Measurements from ENCODE around the gene IQCN.

The IQCN gene

DNA sequence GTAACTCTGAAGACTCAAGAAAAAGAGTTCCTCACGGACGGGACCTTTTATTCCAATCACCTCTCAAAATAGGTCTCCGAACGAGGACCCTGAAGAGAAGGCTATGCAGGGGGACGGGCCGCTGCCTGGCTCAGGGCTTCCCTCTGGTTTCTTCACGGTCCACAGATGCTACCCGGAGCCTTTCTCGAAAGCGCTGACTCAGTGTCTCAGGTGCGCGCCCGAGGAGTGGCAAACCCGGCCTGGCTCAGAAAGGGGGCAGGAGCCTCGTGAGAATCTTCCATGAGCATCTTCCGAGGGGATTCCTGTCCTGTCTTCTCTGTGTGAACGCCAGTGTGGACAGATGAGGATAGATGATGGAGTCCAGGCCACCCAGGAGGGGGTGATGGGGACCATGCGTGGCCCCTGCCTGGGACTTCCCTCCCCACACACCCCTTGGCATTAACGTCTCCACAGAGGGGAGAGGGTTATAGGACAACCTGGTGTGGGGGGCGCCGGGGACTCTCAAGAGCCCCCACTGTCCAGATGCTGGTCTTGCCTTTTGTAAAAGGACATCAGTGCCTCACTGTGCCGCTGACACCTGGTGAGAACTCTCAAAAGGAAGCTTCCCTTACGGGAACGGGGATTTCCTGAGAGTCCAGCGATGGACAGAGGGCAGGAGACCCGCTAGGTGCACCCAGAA, 32.1 kb upstream of the IQCN start:
- DNase-seq, result no peak

DNA sequence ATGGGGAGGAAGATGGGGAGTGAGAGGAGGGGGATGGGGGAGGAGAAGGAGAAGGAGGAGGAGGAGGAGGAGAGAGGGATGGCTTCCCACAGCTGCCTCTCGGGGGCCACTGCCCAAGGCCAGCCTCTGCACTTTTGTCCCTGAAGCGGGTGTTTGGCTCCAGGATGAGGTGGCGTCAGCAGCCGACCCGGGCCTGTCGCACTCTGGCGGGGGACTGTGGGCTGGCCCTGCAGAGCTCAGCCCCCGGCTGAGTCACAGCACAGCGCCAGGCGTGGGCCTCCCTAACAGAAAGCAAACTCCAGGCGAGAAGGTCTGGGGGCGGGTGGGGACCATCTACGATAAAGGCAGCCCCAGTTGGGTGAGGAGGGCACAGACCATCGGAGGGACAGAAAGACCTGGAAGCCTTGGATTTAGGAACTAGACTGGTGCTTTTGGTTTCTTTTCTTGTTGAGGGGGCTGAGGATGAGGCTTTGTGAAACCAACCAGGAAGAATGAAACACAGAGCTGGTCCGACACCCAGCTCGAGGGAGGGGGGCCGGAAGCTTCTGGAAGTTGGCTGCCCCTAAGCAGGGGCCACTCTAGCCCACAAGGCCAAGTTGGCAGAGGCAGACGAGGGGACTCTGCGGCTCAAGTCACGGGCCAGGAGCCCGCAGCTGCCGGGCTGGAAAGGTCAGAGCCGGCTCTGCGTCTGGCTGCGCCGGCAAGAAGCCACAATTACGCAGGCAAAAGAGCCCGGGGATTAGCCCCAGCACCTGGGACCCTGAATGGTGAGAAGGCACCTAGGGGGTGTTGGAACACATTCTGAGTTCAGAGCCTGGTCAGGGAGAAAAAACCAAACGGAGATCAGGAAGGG, 30.4 kb upstream of the IQCN start:
- peak; percentile 89 for DNase-seq

DNA sequence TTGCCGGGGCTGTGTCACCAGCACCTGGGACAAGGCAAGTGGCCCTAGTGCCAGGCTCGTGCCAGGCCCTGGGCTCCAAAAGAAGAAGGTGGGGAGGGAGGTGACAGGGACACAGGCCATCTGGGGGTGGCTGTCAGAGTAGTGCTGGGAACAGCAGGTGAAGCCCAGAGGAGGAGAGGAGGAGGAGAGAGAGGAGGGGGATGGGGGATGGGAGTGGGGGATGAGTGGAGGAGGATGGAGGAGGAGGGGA, 29.9 kb upstream of the IQCN start:
- DNase-seq, result no peak

DNA sequence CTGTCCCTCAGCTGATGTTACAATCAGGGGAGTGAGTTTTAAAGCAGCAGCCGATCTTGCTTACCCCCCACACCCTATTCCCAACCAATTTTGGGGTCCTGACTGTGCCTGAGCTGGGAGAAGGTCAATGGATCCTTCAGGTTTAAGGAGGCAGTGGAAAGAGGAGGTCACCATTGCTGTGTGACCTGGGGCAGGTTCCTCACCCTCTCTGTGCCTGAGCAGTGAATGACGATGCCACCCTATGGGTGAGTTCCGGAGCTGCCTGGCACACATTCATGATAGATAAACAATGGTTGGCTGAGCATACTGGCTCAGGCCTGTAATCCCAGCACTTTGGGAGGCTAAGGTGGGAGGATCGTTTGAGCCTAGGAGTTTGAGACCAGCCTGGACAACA, 27.5 kb upstream of the IQCN start:
- no peak for DNase-seq

DNA sequence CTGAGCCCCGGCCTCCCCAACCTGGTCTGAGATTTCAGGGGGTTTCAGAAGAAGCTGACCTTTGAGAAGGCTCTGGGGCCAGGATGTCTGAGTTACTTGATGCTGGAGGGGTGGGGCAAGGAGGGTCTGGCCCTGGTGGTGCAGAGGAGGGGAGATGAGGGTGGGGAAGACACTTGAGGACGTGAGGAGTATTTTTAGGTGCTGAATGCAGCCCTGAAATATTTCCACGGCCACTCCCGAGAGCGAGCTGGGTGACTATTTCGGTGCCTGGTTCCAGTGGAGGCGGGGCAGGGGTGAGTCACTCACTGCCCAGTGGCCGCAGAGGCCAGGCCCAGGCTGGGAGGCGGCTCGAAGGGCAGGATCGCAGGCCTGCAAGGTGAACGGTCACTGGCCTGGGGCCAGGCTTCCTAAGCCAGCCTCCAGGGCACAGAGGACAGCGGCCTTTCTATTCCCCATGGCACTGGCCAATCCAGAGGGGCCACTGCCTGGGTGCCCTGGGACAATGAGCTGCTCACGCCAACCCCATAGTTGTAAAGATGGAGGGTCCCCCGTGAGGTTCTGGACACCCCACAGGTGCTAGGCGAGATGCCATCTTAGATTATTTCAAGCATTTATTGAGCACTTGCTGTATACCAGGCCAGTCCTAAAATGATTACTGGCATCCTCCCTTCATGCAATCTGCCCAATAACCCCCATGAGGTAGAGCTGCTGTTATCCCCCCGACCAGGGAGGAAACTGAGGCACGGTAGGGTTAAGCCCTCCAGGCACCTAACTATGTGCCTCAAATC, 26.9 kb upstream of the IQCN start:
- DNase-seq, result peak; percentile 8

DNA sequence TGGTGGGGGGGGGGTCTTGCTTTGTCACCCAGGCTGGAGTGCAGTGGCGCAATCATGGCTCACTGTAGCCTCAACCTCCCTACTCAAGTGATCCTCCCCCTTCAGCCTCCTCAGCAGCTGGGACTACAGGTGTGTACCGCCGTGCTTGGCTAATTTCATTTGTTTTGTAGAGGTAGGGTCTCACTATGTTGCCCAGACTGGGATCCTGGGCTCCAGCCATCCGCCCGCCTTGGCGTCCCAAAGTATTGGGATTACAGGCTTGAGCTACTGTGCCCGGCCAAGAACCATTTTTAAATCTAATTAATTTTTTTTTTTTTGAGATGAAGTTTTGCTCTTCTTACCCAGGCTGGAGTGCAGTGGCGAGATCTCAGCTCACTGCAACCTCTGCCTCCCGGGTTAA, 25.4 kb upstream of the IQCN start:
- DNase-seq, result no peak

DNA sequence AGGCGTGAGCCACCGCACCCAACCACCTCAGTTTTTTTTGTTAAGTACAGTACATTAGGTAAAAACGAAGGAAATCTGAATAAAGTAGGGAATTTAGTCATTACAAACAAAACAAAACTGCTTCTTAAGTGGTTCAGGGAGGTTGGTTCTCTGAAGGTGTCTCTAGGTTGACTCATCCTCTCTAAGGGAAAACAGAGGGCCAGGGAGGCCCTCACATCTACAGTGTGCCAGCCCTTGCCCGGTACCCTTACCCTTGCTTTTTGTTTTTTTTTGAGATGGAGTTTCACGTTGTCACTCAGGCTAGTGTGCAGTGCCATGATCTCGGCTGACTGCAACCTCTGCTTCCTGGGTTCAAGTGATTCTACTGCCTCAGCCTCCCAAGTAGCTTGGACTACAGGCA, 24.3 kb upstream of the IQCN start:
- no peak for DNase-seq

DNA sequence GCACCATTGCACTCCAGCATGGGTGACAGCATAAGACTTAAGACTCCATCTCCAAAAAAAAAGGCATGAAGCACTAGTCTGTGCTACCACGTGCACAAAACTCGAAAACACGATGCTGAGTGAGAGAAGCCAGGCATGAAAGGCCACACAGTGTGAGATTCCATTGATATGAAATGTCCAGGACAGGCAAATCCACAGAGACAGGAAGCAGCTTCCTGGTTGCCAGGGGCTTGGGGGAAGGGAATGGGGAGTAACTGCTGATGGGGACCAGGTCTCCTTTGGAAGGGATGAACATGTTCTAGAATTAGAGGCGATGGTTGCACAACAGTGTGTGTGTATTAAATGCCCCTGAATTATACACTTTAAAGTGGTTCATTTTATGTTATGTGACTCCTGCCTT, 23.1 kb upstream of the IQCN start:
- no peak for DNase-seq

DNA sequence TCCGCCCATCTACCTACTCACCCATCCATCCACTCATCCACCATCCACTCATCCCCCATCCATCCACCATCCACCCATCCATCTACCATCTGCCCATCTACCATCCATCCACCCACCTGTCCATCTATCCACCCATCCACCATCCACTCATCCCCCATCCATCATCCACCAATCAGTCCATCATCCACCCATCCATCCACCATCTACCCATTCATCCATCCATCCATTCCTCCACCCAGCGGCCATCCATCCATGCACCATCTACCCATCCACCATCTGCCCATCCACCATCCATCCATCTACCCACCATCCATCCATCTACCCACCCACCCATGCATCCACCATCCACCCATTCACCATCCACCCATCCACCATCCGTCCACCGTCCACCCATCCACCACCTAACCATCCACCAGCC, 20.8 kb upstream of the IQCN start:
- no peak for DNase-seq

DNA sequence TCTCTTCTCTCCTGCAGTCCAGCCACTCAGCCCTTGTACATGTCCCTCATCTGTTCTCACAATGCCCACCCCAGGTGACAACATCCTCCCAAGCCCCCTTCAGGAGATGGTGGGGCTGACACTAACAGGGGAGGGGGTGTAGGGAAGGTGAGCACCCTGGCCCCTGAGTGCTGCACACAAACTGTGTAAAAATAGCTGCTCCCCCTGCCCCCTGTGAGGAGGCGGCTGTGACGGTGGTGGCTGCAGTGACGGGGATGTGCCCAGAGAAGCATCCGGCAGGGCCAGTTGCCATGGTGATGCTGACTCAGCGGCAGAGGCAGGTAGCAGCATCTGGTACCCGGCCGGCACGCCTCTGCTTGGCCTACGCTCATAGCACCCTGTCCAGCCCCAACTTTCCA, 20.2 kb upstream of the IQCN start:
- no peak for DNase-seq

DNA sequence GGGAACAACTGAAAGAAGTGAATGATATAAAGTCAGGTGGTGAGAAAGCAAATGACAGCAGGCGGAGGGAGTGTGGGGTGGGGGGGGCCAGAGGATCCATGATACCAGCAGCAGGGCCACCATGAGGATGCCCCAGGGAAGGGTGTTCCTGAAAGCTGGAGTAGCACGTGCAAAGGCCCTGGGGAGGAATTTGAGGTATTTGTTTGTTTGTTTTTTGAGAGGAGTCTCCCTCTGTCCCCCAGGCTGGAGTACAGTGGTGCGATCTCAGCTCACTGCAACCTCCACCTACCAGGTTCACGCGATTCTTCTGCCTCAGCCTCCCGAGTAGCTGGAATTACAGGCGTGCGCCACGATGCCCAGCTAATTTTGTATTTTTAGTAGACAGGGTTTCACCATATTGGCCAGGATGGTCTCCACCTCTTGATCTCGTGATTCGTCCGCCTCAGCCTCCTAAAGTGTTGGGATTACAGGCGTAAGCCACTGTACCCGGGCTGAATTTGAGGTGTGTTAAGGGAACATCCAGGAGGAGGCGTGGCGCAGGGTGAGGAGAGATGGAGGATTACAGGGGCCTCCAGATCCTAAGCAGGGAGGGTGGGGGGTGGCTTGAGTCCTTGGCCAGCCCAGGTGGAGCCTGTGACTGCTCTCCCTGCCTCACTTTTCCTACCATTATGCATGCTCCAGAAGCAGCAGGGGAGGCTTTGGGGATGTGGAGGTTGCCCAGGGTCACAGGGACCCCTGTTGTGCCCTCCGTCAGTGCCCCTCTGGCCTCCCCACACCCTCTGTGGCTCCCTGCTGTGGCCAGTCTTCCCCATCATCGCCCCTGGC, 19.6 kb upstream of the IQCN start:
- no peak for DNase-seq

DNA sequence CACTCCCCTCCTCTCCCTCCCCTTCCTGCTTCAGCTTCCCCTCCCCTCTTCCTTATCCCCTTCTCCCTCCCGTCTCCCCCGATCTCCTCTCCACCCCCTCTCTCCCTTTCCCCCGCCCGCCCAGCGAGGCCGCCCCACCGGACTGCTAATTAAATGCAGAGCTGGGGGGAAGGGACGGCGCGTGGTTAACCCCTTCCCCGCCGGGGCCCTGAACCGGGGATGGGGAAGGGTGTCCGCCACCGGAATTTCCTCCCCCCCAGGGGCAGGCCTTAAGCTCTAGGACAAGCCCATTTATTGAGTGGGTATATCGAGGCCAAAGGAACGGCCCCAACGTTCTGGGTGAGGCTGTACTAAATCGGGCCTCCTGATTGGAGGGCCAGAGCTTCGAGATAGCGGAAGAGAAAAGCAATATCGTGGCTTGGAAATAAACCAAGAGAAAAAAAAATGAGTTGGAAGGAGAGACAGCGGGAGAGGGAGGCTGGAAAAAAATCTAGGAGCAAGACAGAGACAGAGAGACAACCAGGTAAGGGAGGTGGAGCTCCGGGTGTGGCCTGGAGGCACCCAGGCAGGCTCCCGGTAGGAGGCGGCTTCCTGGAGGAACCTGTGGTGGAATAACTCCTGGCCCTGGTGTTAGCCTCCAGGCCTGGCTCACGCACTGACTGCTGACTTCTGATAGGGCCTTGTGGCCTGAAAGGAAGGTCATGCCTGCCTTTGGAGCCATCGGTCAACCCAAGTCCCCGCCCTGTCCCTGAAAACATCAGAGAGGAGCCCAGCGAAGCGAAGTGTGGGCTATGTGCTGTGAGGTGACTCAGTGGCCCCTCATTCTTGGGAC, 18.8 kb upstream of the IQCN start:
- peak; percentile 95 for DNase-seq

DNA sequence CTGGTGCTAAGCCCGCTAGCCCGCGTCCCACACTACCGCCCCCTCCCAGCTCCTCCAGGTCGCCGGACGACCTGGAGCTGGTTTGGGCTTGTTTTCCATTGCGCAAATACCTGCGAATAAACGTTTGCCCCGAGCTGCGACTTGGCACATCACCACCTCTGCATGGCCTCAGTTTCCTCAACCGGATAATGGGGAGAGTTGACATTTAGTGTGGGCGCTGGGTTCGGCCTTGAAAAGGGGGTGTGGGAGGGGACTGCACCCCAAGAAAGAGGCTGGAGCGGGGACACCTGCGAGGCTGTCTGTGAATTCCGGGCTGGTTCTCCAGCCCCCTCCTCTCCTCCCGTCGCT, 18.2 kb upstream of the IQCN start:
- peak; percentile 80 for DNase-seq

DNA sequence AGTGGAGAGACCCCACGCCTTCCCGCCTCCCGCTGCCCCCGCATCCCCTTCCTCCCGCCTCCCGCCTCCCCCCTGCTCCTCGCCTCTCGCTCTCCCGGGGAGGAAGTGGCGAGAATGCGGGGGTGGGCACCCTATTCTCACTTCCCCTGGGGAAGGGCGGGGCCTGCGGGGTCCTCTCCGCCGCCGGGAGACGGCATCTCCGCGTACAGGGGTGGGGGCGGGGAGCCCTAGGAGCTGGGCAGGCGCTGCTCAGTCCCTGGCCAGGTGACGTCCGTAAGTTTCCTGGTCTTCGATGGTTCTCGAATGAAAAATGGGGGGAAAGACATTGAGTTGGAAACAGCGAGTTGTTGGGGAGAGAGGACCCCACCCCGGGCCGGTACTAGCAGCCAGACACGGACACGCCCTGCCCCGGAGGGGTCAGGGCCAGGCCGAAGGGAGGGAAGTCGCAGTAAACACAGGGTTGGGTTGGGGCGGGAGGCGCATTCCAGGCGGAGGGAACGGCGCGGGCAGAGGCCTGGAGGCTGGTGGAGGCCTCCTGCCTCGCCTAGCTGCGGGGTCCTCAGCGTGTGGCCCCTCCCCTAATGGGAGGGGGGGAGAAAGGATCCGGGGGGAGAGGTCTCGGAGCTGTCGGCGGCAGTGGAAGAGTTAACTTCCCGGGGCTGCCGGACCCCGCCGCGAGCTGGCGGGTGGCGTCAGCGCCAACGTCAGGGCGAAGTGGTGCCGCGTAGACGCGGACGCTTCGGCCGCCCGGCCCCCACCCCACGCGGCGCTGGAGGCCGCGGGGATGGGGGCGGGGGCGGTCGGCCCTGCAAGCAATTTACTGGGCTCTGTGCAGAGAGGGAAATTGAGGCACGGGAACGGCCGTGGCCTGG, 17.6 kb upstream of the IQCN start:
- DNase-seq, result peak; percentile 96

DNA sequence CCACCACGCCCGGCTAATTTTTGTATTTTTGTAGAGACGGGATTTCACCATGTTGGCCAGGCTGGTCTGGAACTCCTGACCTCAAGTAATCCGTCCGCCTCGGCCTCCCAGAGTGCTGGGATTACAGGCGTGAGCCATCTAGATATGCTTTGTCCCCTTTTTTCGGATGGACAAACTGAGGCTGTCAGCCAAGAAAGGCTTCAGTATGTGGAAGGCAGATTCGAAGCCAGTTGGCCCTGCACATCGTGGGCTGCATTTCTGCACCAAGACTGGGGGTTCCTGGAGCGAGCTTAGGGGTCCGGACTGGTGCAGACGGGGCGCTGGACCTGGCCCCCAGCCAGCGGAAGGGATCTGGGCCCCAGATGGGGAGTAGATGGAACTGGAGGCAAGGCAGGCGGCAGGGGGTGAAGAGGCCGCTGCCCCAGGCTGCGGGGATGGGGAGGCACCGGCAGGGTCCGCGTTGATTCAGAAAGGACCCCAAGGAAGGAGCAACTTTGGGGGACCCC, 16.8 kb upstream of the IQCN start:
- DNase-seq, result peak; percentile 74

DNA sequence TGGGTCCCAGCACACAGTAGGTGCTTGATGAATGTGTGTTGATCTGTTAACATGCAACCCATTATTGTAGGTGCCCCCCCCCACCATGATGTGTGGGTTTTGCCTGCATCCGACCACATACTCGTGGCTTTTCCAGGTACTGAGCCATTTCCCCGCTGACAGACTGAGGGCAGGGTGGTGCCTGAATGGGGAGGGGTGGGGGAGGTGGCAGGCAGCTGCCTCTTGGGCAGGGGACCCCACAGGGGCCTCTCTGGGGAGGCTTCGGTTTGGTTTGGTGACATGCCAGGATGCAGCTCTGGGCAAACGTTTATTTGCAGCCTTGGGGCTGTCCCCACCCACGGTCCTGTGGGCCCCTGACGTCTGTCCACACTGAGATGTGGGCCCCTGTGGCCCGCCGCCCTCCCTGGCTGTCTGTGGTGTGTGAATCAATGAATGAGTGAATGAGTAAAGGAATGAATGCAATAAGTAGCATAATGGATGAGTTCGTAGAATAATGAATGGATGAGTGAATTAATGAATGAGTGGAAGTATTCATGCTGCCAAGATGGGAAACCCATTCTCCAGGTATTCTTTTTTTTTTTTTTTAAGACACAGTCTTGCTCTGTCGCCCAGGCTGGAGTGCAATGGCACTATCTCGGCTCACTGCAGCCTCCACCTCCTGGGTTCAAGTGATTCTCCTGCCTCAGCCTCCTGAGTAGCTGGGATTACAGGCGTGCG, 16.2 kb upstream of the IQCN start:
- peak; percentile 87 for DNase-seq

DNA sequence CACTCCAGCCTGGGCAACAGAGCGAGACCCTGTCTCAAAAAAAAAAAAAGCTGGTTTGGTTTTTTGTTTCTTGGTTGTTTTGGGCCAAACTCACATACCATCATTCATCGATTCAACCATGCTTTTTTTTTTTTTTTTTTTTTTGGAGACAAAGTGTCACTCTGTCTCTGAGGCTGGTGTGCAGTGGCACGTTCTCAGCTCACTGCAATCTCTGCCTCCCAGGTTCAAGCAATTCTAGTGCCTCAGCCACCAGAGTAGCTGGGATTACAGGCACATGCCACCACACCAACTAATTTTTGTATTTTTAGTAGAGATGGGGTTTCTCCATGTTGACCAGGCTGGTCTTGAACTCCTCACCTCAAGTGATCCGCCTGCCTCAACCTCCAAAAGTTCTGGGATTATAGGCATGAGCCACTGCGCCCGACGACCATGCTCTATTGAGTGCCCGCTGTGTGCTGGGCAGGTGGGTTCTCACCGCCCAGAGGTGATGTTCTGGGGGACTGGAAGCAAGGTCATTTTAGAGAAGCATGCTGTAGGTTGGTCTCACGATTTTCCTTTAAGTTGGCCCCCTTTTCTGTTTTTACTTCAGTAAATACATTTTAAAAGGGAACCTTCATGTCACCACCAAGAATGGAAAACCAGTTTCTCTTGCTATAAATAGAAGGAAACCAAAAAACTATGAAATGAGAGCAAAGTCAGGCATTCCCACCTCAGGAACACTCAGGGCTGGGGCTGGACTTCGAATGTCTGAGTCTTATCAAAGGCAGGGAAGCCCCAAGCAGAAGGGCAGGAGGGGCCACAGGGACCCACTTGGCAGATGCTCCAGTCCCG, 15.4 kb upstream of the IQCN start:
- no peak for DNase-seq

DNA sequence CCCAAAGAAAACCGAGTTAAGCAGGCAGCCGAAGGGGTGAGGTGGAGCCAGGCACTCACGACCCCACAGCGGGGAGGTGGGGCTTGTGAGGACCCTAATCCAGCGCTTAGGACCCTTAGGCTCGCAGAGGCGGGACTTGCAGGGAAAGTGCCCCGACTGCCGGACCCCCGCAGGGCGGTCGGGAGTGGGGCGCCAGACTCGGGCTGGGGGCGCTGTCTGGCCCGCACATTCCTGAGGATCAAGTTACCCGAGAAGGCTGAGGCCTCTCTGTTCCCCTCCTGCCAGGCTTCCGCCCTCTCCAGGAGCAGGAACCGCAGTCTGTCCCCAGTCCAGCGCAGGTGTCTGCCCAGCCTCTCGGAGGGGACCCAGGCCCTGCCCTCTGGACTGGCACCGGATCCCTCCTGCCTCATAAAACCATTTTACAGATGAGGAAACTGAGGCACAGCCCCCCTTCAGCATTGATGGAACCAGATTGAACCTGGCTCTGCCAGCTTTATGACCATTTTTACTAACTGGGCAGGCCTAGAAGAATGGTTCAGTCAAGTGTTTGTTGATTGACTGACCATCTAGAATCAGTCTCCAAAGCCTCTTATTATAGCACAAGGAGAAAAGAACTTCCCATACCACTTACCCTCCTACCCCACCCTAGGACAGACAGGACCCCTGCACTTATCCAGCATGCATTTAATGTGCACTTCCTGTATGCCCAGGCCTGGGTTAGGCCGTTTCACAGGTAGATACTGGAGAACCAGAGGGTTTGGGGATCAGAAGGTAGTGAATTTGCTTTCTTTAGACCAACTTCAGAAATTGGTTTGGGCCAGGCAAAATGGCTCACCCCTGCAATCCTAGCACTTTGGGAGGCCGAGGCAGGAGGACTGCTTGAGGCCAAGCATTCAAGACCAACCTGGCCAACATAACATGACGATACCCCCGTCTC, 13.9 kb upstream of the IQCN start:
- DNase-seq, result no peak
